Measurements from ENCODE around the gene KIF2C. TPM values are rescaled to one million over a fixed set of nuclear protein-coding genes. Genes with fewer than 3 reads are reported as not detected.
"Not testable (repeated sequence)": the region's sequence is repeated elsewhere in the genome, so short reads cannot be mapped to it uniquely, and the experiment has no call there.

KIF2C gene
- total RNA-seq, 1 donor from 2014 or later: 12.9 TPM

- no peak overlapping the region for H3K4me3 Mint-ChIP-seq (ENCODE audit: unreplicated experiment)
Observed at GRCh38 chr1:44790968-44791801, 51.5 kb downstream of the KIF2C start.

DNA sequence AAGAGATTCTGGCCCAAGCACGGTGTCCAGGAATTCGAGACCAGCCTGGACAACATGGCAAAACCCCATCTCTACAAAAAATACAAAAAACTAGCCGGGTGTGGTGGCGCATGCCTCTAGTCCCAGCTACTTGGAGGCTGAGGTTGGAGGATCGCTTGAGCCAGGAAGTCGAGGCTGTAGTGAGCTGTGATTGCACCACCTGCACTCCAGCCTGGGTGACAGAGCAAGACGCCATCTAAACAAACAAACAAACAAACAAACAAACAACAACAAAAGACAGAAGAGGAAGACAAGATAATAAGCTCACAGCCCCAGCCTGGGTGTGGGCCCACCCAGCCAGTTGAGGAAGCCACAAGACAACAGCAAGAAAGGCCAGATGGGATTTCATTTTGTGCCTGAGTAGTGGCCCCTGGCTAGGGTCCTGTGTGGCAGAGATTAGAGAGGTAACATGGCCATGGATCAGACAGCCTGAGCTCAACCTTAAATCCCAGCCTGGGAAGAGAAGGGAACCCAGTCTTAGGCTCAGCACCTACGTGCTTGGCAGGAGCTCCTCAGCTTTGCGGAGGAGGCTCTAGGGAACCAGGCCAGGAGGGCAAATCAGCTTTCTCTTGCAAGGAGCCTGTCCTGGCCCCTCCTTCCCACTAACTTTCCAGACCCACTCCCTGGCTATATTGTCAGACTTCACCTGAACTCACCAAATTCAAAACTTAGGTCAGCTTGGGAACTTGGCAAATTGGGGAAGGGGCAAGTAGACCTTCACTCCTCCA is 53.3 kb downstream of the KIF2C start:
- no peaks in the 10 kb centered on the region for H3K9me3 Mint-ChIP-seq (ENCODE audit: unreplicated experiment)
- H3K27ac Mint-ChIP-seq (ENCODE audit: unreplicated experiment): no peak overlapping the region
- no peak overlapping the region for H3K4me3 Mint-ChIP-seq (ENCODE audit: unreplicated experiment)
- TF ChIP-seq, protein P1, sequence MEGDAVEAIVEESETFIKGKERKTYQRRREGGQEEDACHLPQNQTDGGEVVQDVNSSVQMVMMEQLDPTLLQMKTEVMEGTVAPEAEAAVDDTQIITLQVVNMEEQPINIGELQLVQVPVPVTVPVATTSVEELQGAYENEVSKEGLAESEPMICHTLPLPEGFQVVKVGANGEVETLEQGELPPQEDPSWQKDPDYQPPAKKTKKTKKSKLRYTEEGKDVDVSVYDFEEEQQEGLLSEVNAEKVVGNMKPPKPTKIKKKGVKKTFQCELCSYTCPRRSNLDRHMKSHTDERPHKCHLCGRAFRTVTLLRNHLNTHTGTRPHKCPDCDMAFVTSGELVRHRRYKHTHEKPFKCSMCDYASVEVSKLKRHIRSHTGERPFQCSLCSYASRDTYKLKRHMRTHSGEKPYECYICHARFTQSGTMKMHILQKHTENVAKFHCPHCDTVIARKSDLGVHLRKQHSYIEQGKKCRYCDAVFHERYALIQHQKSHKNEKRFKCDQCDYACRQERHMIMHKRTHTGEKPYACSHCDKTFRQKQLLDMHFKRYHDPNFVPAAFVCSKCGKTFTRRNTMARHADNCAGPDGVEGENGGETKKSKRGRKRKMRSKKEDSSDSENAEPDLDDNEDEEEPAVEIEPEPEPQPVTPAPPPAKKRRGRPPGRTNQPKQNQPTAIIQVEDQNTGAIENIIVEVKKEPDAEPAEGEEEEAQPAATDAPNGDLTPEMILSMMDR (IDR thresholded peaks at IDR 0.05; ENCODE audit: unreplicated experiment): no peak
- peaks cover 2% of the 10 kb centered on the region for H3K4me1 Mint-ChIP-seq (ENCODE audit: unreplicated experiment)
- H3K36me3 Mint-ChIP-seq (ENCODE audit: low read depth, unreplicated experiment): no peaks in the 10 kb centered on the region
- DNase-seq (ENCODE audit: low spot score): no peak
- H3K27me3 Mint-ChIP-seq (ENCODE audit: unreplicated experiment): peaks cover 7% of the 10 kb centered on the region

More at GRCh38 chr1:44790968-44791801, 51.5 kb downstream of the KIF2C start:
- Mint-ChIP-seq H3K36me3 (ENCODE audit: low read depth, unreplicated experiment) (no peaks in the 10 kb centered on the region), H3K27me3 (ENCODE audit: unreplicated experiment) (peaks cover 7% of the 10 kb centered on the region), H3K27ac (ENCODE audit: unreplicated experiment) (no peak overlapping the region), H3K4me1 (ENCODE audit: unreplicated experiment) (peaks cover 2% of the 10 kb centered on the region), H3K9me3 (ENCODE audit: unreplicated experiment) (no peaks in the 10 kb centered on the region)
- DNase-seq (ENCODE audit: low spot score): no peak
- TF ChIP-seq, protein P1 (IDR thresholded peaks at IDR 0.05; ENCODE audit: unreplicated experiment): no peak

- Mint-ChIP-seq H3K4me1 (ENCODE audit: unreplicated experiment) (peaks cover 17% of the 10 kb centered on the region), H3K27me3 (ENCODE audit: unreplicated experiment) (peaks cover 12% of the 10 kb centered on the region)
- H3K4me3 Mint-ChIP-seq (ENCODE audit: unreplicated experiment); DNase-seq (ENCODE audit: low spot score); H3K9me3 Mint-ChIP-seq (ENCODE audit: unreplicated experiment); H3K36me3 Mint-ChIP-seq (ENCODE audit: low read depth, unreplicated experiment); H3K27ac Mint-ChIP-seq (ENCODE audit: unreplicated experiment): not testable (repeated sequence)
Observed at GRCh38 chr1:44797886-44798285, 58.2 kb downstream of the KIF2C start.

- no peak overlapping the region for H3K27ac Mint-ChIP-seq (ENCODE audit: unreplicated experiment)
- peaks cover 10% of the 10 kb centered on the region for H3K27me3 Mint-ChIP-seq (ENCODE audit: unreplicated experiment)
- TF ChIP-seq, protein P1 (IDR thresholded peaks at IDR 0.05; ENCODE audit: unreplicated experiment): no peak
- peaks cover 20% of the 10 kb centered on the region for H3K4me1 Mint-ChIP-seq (ENCODE audit: unreplicated experiment)
- H3K4me3 Mint-ChIP-seq (ENCODE audit: unreplicated experiment): no peak overlapping the region
- no peaks in the 10 kb centered on the region for H3K9me3 Mint-ChIP-seq (ENCODE audit: unreplicated experiment)
- no peak for DNase-seq (ENCODE audit: low spot score)
- peaks cover 11% of the 10 kb centered on the region for H3K36me3 Mint-ChIP-seq (ENCODE audit: low read depth, unreplicated experiment)
Observed at GRCh38 chr1:44798481-44799365, 59.1 kb downstream of the KIF2C start.

All from endothelial cell (in vitro differentiated cells).